Measurements from ENCODE around the gene KIF4A.

DNA sequence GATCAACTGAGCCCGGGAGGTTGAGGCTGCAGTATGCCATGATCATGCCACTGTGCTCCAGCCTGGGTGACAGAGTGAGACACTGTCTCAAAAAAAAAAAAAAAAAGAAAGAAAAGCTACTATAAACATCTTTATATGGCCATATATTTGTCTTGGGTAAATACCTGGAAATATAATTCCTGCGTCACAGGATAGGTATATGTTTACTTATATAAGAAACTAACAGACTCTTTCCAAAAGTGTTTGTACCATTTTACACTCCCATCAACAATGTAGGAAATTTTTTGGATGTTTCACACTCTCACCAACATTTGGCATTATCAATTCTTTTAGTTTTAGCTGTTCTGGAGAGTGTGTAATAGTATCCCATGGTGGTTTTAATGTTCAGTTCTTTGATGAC is 42.7 kb upstream of the KIF4A start:
- TF ChIP-seq, protein P1, sequence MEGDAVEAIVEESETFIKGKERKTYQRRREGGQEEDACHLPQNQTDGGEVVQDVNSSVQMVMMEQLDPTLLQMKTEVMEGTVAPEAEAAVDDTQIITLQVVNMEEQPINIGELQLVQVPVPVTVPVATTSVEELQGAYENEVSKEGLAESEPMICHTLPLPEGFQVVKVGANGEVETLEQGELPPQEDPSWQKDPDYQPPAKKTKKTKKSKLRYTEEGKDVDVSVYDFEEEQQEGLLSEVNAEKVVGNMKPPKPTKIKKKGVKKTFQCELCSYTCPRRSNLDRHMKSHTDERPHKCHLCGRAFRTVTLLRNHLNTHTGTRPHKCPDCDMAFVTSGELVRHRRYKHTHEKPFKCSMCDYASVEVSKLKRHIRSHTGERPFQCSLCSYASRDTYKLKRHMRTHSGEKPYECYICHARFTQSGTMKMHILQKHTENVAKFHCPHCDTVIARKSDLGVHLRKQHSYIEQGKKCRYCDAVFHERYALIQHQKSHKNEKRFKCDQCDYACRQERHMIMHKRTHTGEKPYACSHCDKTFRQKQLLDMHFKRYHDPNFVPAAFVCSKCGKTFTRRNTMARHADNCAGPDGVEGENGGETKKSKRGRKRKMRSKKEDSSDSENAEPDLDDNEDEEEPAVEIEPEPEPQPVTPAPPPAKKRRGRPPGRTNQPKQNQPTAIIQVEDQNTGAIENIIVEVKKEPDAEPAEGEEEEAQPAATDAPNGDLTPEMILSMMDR (conservative IDR thresholded peaks at IDR 0.05; ENCODE audit: low read depth, low read length): no peak
- no peak for TF ChIP-seq EZH2phosphoT487 (IDR thresholded peaks at IDR 0.05; ENCODE audit: borderline replicate concordance, low read length)

Measured in PC-3 (cell line).